K562 (cell line): ENCODE data around the gene DRAXIN. TPM values are rescaled to one million over a fixed set of nuclear protein-coding genes. Genes with fewer than 3 reads are reported as not detected.

ENCODE experiments used
- ARID2 ChIP-seq: fragments of 450-650 bp; IDR thresholded peaks from 2 replicates; pipeline ENCODE4 v1.6.1; 2017; ENCODE audit warnings: antibody characterized with exemption, mild to moderate bottlenecking
- BRD9 ChIP-seq: fragments of 450-650 bp; IDR thresholded peaks from 2 replicates; pipeline ENCODE4 v1.6.1; 2018; ENCODE audit warnings: low read depth; ENCODE audit not compliant: partially characterized antibody
- CREB1 ChIP-seq, 2 experiments: sonication (generic) in 1 of 2; formaldehyde crosslinking in 1 of 2; IDR thresholded peaks; 2 replicates each; pipeline versions ENCODE4 v1.6.1 to v1.8.0; 2012 to 2022; ENCODE audit warnings: inconsistent platforms in 1 of 2, mild to moderate bottlenecking in 1 of 2, missing genetic modification reagents in 1 of 2, moderate library complexity in 1 of 2
- FOXJ2 ChIP-seq: fragments of 200-800 bp; sonication (Bioruptor generic); IDR thresholded peaks from 2 replicates; pipeline ENCODE4 v1.6.1; 2016; ENCODE audit warnings: missing genetic modification characterization, missing compliant biosample characterization
- FOXP1 ChIP-seq: sonication (generic); formaldehyde crosslinking; IDR thresholded peaks from 2 replicates; pipeline ENCODE4 v1.8.0; 2022; ENCODE audit warnings: mild to moderate bottlenecking, missing genetic modification reagents
- KLF6 ChIP-seq: fragments of 250-450 bp; sonication (Bioruptor Pico); IDR thresholded peaks from 2 replicates; pipeline ENCODE4 v1.4.0; 2020; ENCODE audit warnings: mild to moderate bottlenecking, moderate library complexity, borderline replicate concordance
- MCM3 ChIP-seq: fragments of 450-650 bp; IDR thresholded peaks from 2 replicates; pipeline ENCODE4 v1.6.1; 2016
- MYC ChIP-seq, 2 experiments: fragments of 250-450 bp in 1 of 2; sonication (Bioruptor Pico) in 1 of 2; IDR thresholded peaks; 2 replicates each; pipeline versions ENCODE4 v1.5.1 to v1.6.1; 2012 to 2021; ENCODE audit warnings: low read depth in 2 of 2, borderline replicate concordance in 1 of 2, improper control_type of control experiment in 1 of 2, low read length in 1 of 2, mild to moderate bottlenecking in 1 of 2, moderate library complexity in 1 of 2
- NR2C1 ChIP-seq, 2 experiments: fragments of 450-650 bp; IDR thresholded peaks; 2 replicates each; pipeline ENCODE4 v1.6.1; 2017; ENCODE audit warnings: mild to moderate bottlenecking in 2 of 2, antibody characterized with exemption in 1 of 2, inconsistent platforms in 1 of 2, missing compliant biosample characterization in 1 of 2, missing genetic modification characterization in 1 of 2
- PRPF4 ChIP-seq: fragments of 200-400 bp; formaldehyde crosslinking; IDR thresholded peaks from one replicate; pipeline ENCODE4 v1.6.1; 2017; ENCODE audit warnings: low read length, low read depth, mild to moderate bottlenecking; ENCODE audit not compliant: insufficient read depth, poor library complexity, severe bottlenecking
- SOX6 ChIP-seq: fragments of 450-650 bp; IDR thresholded peaks from 2 replicates; pipeline ENCODE4 v1.6.1; 2014; ENCODE audit warnings: mild to moderate bottlenecking
- ZNF143 ChIP-seq: sonication (generic); formaldehyde crosslinking; IDR thresholded peaks from 2 replicates; pipeline ENCODE4 v1.9.0; 2022; ENCODE audit warnings: mild to moderate bottlenecking, missing genetic modification reagents
- ZNF212 ChIP-seq: fragments of 450-650 bp; formaldehyde crosslinking; IDR thresholded peaks from 2 replicates; pipeline ENCODE4 v1.4.0; 2020; ENCODE audit warnings: mild to moderate bottlenecking
- ZNF589 ChIP-seq: fragments of 200-800 bp; sonication (Bioruptor generic); IDR thresholded peaks from 2 replicates; pipeline ENCODE4 v1.6.1; 2016; ENCODE audit warnings: low read depth, missing genetic modification characterization, missing compliant biosample characterization
- ZNF699 ChIP-seq: fragments of 250-450 bp; sonication (Bioruptor Pico); IDR thresholded peaks from 2 replicates; pipeline ENCODE4 v1.8.0; 2021; ENCODE audit warnings: mild to moderate bottlenecking, moderate library complexity; ENCODE audit not compliant: insufficient replicate concordance
- polyA plus RNA-seq, 8 experiments: library from polyadenylated mRNA; depleted of rRNA in 4 of 8; stranded (reverse) in 5 of 8; unstranded in 3 of 8; fragments of >200 nt; fragmentation: Nextera tagmentation in 2 of 8; fragmentation: Illumina TruSeq in 1 of 8; extraction: Ambion mirVana in 2 of 8; extraction: Trizol in 1 of 8; gene quantifications; 2 replicates each; pipeline versions ENCODE4 v1.2.1 to v1.2.3, GENCODE V29; 2011 to 2014; ENCODE audit warnings: inconsistent platforms in 1 of 8, missing spikeins in 1 of 8
- total RNA-seq, 7 experiments: library from RNA; depleted of rRNA in 6 of 7; stranded (reverse); fragments of >200 nt in 6 of 7; fragmentation: Illumina TruSeq in 2 of 7; extraction: Trizol in 2 of 7; gene quantifications; 2 replicates each; pipeline versions ENCODE4 v1.2.1 to v1.2.3, GENCODE V29; 2011 to 2021; ENCODE audit warnings: low replicate concordance in 1 of 7
- TF ChIP-seq, protein P1 (sequence below): sonication (generic); IDR thresholded peaks from 2 replicates; pipeline ENCODE4 v1.6.1; 2016
- TF ChIP-seq, protein P2 (sequence below): IDR thresholded peaks from 2 replicates; pipeline ENCODE4 v1.6.1; 2011; ENCODE audit not compliant: insufficient read length; ENCODE audit errors: extremely low read depth
- TF ChIP-seq, protein P3 (sequence below): fragments of 250-450 bp; sonication (Bioruptor Pico); IDR thresholded peaks from 2 replicates; pipeline ENCODE4 v1.9.0; 2021; ENCODE audit warnings: mild to moderate bottlenecking
- TF ChIP-seq, protein P4 (sequence below): fragments of 250-450 bp; sonication (Bioruptor Pico); IDR thresholded peaks from 2 replicates; pipeline ENCODE4 v1.8.0; 2022; ENCODE audit warnings: moderate library complexity, mild to moderate bottlenecking, inconsistent platforms

Gene DRAXIN
- total and polyA plus RNA-seq, 9 of the 15 experiments (the other 6 are each of a cell fraction or from before 2014, with no cell fraction given): 0.01 to 0.04 (median 0.01) TPM; not detected in 6

DNA sequence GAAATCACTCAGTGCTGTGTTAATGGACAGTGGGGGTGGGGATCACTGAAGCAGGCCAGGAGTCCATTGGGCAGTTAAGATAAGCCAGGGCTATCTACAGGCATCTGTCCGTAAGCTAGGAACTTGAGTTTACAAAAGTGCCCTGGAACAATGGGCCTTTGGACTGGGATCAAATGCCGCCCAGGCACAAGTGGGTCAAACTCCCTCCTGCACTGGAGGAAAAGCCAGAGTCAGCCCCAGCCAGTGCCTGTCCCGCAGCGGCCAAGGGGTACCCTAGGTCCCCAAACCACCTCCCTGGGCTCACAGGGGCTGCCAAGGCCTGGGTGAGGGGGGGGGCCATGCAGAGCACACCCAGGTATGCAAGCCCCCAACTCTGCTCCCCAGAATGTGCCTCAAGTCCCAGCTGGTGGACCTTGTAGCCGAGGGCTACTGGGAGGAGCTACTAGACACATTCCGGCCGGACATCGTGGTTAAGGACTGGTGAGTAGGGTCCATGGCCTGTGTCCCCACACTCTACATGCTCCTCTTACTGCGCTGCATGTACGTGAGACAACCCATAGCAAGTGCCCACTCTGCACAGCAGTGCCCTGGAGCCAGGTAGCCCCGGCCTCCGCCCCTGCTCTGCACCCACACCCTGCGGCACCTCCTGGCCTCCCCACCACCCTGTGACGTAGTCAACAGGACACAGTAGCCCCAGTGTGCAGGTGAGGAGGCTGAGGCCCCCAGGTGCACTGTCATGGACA lies 19.8 kb upstream of the DRAXIN start (continued):
- TF ChIP-seq, protein P1, sequence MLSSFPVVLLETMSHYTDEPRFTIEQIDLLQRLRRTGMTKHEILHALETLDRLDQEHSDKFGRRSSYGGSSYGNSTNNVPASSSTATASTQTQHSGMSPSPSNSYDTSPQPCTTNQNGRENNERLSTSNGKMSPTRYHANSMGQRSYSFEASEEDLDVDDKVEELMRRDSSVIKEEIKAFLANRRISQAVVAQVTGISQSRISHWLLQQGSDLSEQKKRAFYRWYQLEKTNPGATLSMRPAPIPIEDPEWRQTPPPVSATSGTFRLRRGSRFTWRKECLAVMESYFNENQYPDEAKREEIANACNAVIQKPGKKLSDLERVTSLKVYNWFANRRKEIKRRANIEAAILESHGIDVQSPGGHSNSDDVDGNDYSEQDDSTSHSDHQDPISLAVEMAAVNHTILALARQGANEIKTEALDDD: peak; percentile 64
- TF ChIP-seq NR2C1 (IDR thresholded peaks at IDR 0.05): no peak
- TF ChIP-seq NR2C1 (tag; IDR thresholded peaks at IDR 0.05): 0 out of 2 replicates have a peak, but pooled peaks have one; percentile 31
- TF ChIP-seq, protein P2, sequence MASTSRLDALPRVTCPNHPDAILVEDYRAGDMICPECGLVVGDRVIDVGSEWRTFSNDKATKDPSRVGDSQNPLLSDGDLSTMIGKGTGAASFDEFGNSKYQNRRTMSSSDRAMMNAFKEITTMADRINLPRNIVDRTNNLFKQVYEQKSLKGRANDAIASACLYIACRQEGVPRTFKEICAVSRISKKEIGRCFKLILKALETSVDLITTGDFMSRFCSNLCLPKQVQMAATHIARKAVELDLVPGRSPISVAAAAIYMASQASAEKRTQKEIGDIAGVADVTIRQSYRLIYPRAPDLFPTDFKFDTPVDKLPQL: no peak
- TF ChIP-seq ZNF143 (CRISPR knock-in tag): no peak
- no peak for TF ChIP-seq FOXP1 (CRISPR knock-in tag)
- TF ChIP-seq FOXJ2 (tag): peak; percentile 61; the same call in 1 of the 2 replicates
- TF ChIP-seq, protein P3, sequence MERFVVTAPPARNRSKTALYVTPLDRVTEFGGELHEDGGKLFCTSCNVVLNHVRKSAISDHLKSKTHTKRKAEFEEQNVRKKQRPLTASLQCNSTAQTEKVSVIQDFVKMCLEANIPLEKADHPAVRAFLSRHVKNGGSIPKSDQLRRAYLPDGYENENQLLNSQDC (CRISPR knock-in tag): no peak
- TF ChIP-seq ARID2: no peak
- no peak for TF ChIP-seq MCM3
- TF ChIP-seq PRPF4: no peak
- TF ChIP-seq, protein P4, sequence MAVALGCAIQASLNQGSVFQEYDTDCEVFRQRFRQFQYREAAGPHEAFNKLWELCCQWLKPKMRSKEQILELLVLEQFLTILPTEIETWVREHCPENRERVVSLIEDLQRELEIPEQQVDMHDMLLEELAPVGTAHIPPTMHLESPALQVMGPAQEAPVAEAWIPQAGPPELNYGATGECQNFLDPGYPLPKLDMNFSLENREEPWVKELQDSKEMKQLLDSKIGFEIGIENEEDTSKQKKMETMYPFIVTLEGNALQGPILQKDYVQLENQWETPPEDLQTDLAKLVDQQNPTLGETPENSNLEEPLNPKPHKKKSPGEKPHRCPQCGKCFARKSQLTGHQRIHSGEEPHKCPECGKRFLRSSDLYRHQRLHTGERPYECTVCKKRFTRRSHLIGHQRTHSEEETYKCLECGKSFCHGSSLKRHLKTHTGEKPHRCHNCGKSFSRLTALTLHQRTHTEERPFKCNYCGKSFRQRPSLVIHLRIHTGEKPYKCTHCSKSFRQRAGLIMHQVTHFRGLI (CRISPR knock-in tag): no peak
- no peak for TF ChIP-seq ZNF589 (CRISPR knock-in tag)
- TF ChIP-seq BRD9: no peak
- TF ChIP-seq ZNF212: no peak
- TF ChIP-seq KLF6 (CRISPR knock-in tag): no peak
- no peak for TF ChIP-seq ZNF699 (CRISPR knock-in tag)
- TF ChIP-seq CREB1 (IDR thresholded peaks at IDR 0.05): peak; percentile 44
- TF ChIP-seq CREB1 (CRISPR knock-in tag; IDR thresholded peaks at IDR 0.05): no peak
- peak; percentile 65 for TF ChIP-seq MYC (IDR thresholded peaks at IDR 0.05; ENCODE audit: low read depth, low read length)
- 0 out of 2 replicates have a peak, but pooled peaks have one; percentile 33 for TF ChIP-seq MYC (CRISPR knock-in tag; IDR thresholded peaks at IDR 0.05; ENCODE audit: borderline replicate concordance, low read depth)
- peak; percentile 98 for TF ChIP-seq SOX6
